ENCODE measurements around the gene ULK4.

GRCh38 chr3:41234823-41235721 lies 726.8 kb downstream of the ULK4 start:
- TF ChIP-seq FOXJ3 (CRISPR knock-in tag; IDR thresholded peaks at IDR 0.05) = no peak
- no peak for TF ChIP-seq NRF1 (IDR thresholded peaks at IDR 0.05; ENCODE audit: low read depth, low read length)
- no peak for TF ChIP-seq POLR2AphosphoS5 (IDR thresholded peaks at IDR 0.05; ENCODE audit: low read depth, low read length)
- no peak for TF ChIP-seq EP300 (IDR thresholded peaks at IDR 0.05; ENCODE audit: borderline replicate concordance in 1 of 2, low read depth in 1 of 2, low read length in 1 of 2)
- TF ChIP-seq CTCF (IDR thresholded peaks at IDR 0.05) = no peak
- TF ChIP-seq RFX5 (IDR thresholded peaks at IDR 0.05; ENCODE audit: low read length) = no peak
- TF ChIP-seq TCF12 (IDR thresholded peaks at IDR 0.05) = no peak
- no peak for TF ChIP-seq REST (IDR thresholded peaks at IDR 0.05; ENCODE audit: low read depth, low read length)
- no peak for TF ChIP-seq EZH2phosphoT487 (IDR thresholded peaks at IDR 0.05; ENCODE audit: borderline replicate concordance, low read depth)
- TF ChIP-seq ELF1 (IDR thresholded peaks at IDR 0.05) = no peak
- TF ChIP-seq, protein P1, sequence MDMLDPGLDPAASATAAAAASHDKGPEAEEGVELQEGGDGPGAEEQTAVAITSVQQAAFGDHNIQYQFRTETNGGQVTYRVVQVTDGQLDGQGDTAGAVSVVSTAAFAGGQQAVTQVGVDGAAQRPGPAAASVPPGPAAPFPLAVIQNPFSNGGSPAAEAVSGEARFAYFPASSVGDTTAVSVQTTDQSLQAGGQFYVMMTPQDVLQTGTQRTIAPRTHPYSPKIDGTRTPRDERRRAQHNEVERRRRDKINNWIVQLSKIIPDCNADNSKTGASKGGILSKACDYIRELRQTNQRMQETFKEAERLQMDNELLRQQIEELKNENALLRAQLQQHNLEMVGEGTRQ (IDR thresholded peaks at IDR 0.05; ENCODE audit: borderline replicate concordance, low read depth, low read length) = no peak
